Neuronal stem cell (in vitro differentiated cells): ENCODE data around the gene ADGRV1.

Experiments
- DNase-seq: peaks from one replicate; pipeline ENCODE4 v3.0.0-alpha.2; 2013; ENCODE audit warnings: low spot score
- H2AFZ ChIP-seq: one replicate; pipeline ENCODE4 v1.6.1; 2013; ENCODE audit warnings: mild to moderate bottlenecking, low read length, inconsistent platforms
- H2AK5ac ChIP-seq: 2 replicates; pipeline ENCODE4 v1.6.1; 2013; ENCODE audit warnings: low read depth, mild to moderate bottlenecking, inconsistent platforms, low read length, moderate library complexity, mixed read lengths
- H2BK120ac ChIP-seq: 2 replicates; pipeline ENCODE4 v1.6.1; 2013; ENCODE audit warnings: low read depth, mild to moderate bottlenecking, inconsistent platforms, low read length, moderate library complexity, mixed read lengths
- H2BK12ac ChIP-seq: one replicate; pipeline ENCODE4 v1.6.1; 2013; ENCODE audit warnings: low read length, inconsistent platforms
- H2BK15ac ChIP-seq: 2 replicates; pipeline ENCODE4 v1.6.1; 2013; ENCODE audit warnings: mild to moderate bottlenecking, low read length, inconsistent platforms, mixed read lengths
- H2BK5ac ChIP-seq: one replicate; pipeline ENCODE4 v1.6.1; 2013; ENCODE audit warnings: inconsistent platforms, mild to moderate bottlenecking, low read length, moderate library complexity
- H3K14ac ChIP-seq: one replicate; pipeline ENCODE4 v1.6.1; 2013; ENCODE audit warnings: low read length, inconsistent platforms
- H3K18ac ChIP-seq: 2 replicates; pipeline ENCODE4 v1.6.1; 2013; ENCODE audit warnings: low read length, inconsistent platforms
- H3K23ac ChIP-seq: 2 replicates; pipeline ENCODE4 v1.6.1; 2013; ENCODE audit warnings: low read depth, mild to moderate bottlenecking, mixed read lengths, low read length, inconsistent platforms; ENCODE audit not compliant: poor library complexity
- H3K27ac ChIP-seq: replicated peaks from 3 replicates; pipeline ENCODE4 v1.5.1; 2013; ENCODE audit warnings: low read length, inconsistent platforms
- H3K27me3 ChIP-seq, 3 experiments: 2 replicates each; pipeline ENCODE4 v1.6.1; 2013; ENCODE audit warnings: low read length in 3 of 3, mild to moderate bottlenecking in 2 of 3, inconsistent platforms in 1 of 3, low read depth in 1 of 3, mixed read lengths in 1 of 3, moderate library complexity in 1 of 3; ENCODE audit not compliant: control insufficient read depth in 3 of 3, insufficient read depth in 3 of 3
- H3K36me3 ChIP-seq, 2 donors: replicated peaks in 1 of 2; 2 replicates each; pipeline ENCODE4 v1.6.1; 2013; ENCODE audit warnings: low read length in 2 of 2; ENCODE audit not compliant: control insufficient read depth in 2 of 2, insufficient read depth in 2 of 2
- H3K4ac ChIP-seq: 2 replicates; pipeline ENCODE4 v1.6.1; 2013; ENCODE audit warnings: inconsistent platforms, mild to moderate bottlenecking, low read length, moderate library complexity
- H3K4me1 ChIP-seq, 2 donors: 1 replicate in 1 of 2; 2 replicates in 1 of 2; pipeline ENCODE4 v1.6.1; 2013; ENCODE audit warnings: low read length in 2 of 2, low read depth in 1 of 2; ENCODE audit not compliant: control insufficient read depth in 2 of 2, insufficient read depth in 1 of 2
- H3K4me2 ChIP-seq: one replicate; pipeline ENCODE4 v1.6.1; 2013; ENCODE audit warnings: mild to moderate bottlenecking, low read length, inconsistent platforms; ENCODE audit not compliant: insufficient read depth, poor library complexity, severe bottlenecking
- H3K4me3 ChIP-seq, 2 donors: 2 replicates each; pipeline ENCODE4 v1.5.1; 2013; ENCODE audit warnings: low read length in 2 of 2, mild to moderate bottlenecking in 2 of 2, inconsistent platforms in 1 of 2, moderate library complexity in 1 of 2
- H3K79me1 ChIP-seq: one replicate; pipeline ENCODE4 v1.6.1; 2013; ENCODE audit warnings: low read depth, mild to moderate bottlenecking, inconsistent platforms, low read length, moderate library complexity
- H3K9ac ChIP-seq: one replicate; pipeline ENCODE4 v1.6.1; 2013; ENCODE audit warnings: mild to moderate bottlenecking, low read depth, low read length, inconsistent platforms; ENCODE audit not compliant: poor library complexity
- H3K9me3 ChIP-seq, 2 donors: replicated peaks in 1 of 2; 2 replicates each; pipeline versions ENCODE3 to v1.6.1; 2013; ENCODE audit warnings: low read length in 2 of 2, mild to moderate bottlenecking in 2 of 2, inconsistent platforms in 1 of 2, low read depth in 1 of 2, mixed read lengths in 1 of 2, moderate library complexity in 1 of 2; ENCODE audit not compliant: control insufficient read depth in 2 of 2, insufficient read depth in 1 of 2
- H4K8ac ChIP-seq: one replicate; pipeline ENCODE4 v1.6.1; 2013; ENCODE audit warnings: low read depth, mild to moderate bottlenecking, inconsistent platforms, low read length, moderate library complexity
- H4K91ac ChIP-seq: one replicate; pipeline ENCODE4 v1.6.1; 2013; ENCODE audit warnings: low read length, low read depth, mild to moderate bottlenecking, inconsistent platforms; ENCODE audit not compliant: poor library complexity
- WGBS, 2 donors: extraction: QIAGEN DNeasy Blood & Tissue Kit; methylation state at CpG; one replicate each; pipeline ENCODE4 v1.1.7; 2013; ENCODE audit warnings: missing lambda C conversion rate in 2 of 2, mixed read lengths in 1 of 2; ENCODE audit not compliant: insufficient read length in 2 of 2, insufficient replicate concordance in 1 of 2; ENCODE audit errors: extremely low coverage in 2 of 2; 5-methylcytosine and 5-hydroxymethylcytosine counted together

ADGRV1 gene

GRCh38 chr5:91109634-91110033 lies 551.0 kb downstream of the ADGRV1 start:
- Histone ChIP-seq H2BK5ac (no peak overlapping the region), H3K36me3 (peaks cover 0 to 14% of the 10 kb centered on the region in 2 donors), H3K14ac (no peak overlapping the region), H3K27ac (no peak overlapping the region), H2AK5ac (no peak overlapping the region), H3K27me3 (no peaks in the 10 kb centered on the region), H3K9ac (no peak overlapping the region), H3K4ac (no peak overlapping the region), H3K9me3 (peaks cover 0 to 16% of the 10 kb centered on the region in 2 donors), H3K18ac (no peak overlapping the region), H3K4me1 (no peaks in the 10 kb centered on the region), H4K91ac (no peak overlapping the region), H2BK15ac (no peak overlapping the region), H3K79me1 (no peaks in the 10 kb centered on the region), H4K8ac (no peak overlapping the region), H2BK120ac (no peak overlapping the region), H2BK12ac (no peak overlapping the region), H3K4me2 (no peak overlapping the region), H3K4me3 (no peak overlapping the region), H3K23ac (no peak overlapping the region), H2AFZ (no peak overlapping the region)
- WGBS, 2 donors = no CpG with 5 or more reads among the region's 1 CpG
- DNase-seq = no peak

GRCh38 chr5:91110686-91111085 lies 552.1 kb downstream of the ADGRV1 start:
- Histone ChIP-seq H4K91ac (no peak overlapping the region), H3K27me3 (no peaks in the 10 kb centered on the region), H2BK15ac (no peak overlapping the region), H2AK5ac (no peak overlapping the region), H3K36me3 (peaks cover 0 to 10% of the 10 kb centered on the region in 2 donors), H3K9ac (no peak overlapping the region), H3K27ac (no peak overlapping the region), H3K23ac (no peak overlapping the region), H3K18ac (no peak overlapping the region), H3K79me1 (no peaks in the 10 kb centered on the region), H3K4me2 (no peak overlapping the region), H4K8ac (no peak overlapping the region), H2BK120ac (no peak overlapping the region), H2BK12ac (no peak overlapping the region), H2BK5ac (no peak overlapping the region), H3K4ac (no peak overlapping the region), H3K14ac (no peak overlapping the region), H3K4me1 (no peaks in the 10 kb centered on the region), H3K4me3 (no peak overlapping the region), H2AFZ (no peak overlapping the region), H3K9me3 (peaks cover 0 to 7% of the 10 kb centered on the region in 2 donors)
- no peak for DNase-seq
- no CpG with 5 or more reads among the region's 5 CpGs for WGBS, 2 donors

- Histone ChIP-seq H3K18ac (no peak overlapping the region), H2BK12ac (no peak overlapping the region), H3K4ac (no peak overlapping the region), H2BK5ac (no peak overlapping the region), H3K36me3 (peaks cover 0 to 10% of the 10 kb centered on the region in 2 donors), H3K4me3 (no peak overlapping the region), H3K79me1 (no peaks in the 10 kb centered on the region), H3K23ac (no peak overlapping the region), H3K4me2 (no peak overlapping the region), H2BK120ac (no peak overlapping the region), H2BK15ac (no peak overlapping the region), H3K27me3 (no peaks in the 10 kb centered on the region), H3K14ac (no peak overlapping the region), H4K8ac (no peak overlapping the region), H3K27ac (no peak overlapping the region), H2AK5ac (no peak overlapping the region), H3K9ac (no peak overlapping the region), H3K9me3 (no peaks in the 10 kb centered on the region), H2AFZ (no peak overlapping the region), H4K91ac (no peak overlapping the region), H3K4me1 (no peaks in the 10 kb centered on the region)
- WGBS, 2 donors = no CpG with 5 or more reads among the region's 2 CpGs
- DNase-seq = no peak
Observed at GRCh38 chr5:91111473-91112238, 553.1 kb downstream of the ADGRV1 start.

GRCh38 chr5:91114658-91115057 lies 556.1 kb downstream of the ADGRV1 start:
- H3K27ac ChIP-seq = no peak overlapping the region
- peaks cover 4 to 7% of the 10 kb centered on the region in 2 donors for H3K4me1 ChIP-seq
- H3K36me3 ChIP-seq = peaks cover 0 to 5% of the 10 kb centered on the region in 2 donors
- no peak overlapping the region for H3K23ac ChIP-seq
- no peak overlapping the region for H4K91ac ChIP-seq
- no peak overlapping the region for H3K4me3 ChIP-seq
- no peak overlapping the region for H2BK12ac ChIP-seq
- no peaks in the 10 kb centered on the region for H3K27me3 ChIP-seq
- no peak overlapping the region for H3K14ac ChIP-seq
- no peak overlapping the region for H2BK15ac ChIP-seq
- H3K79me1 ChIP-seq = no peaks in the 10 kb centered on the region
- no peak overlapping the region for H2BK5ac ChIP-seq
- no peak overlapping the region for H3K4ac ChIP-seq
- no peaks in the 10 kb centered on the region for H3K9me3 ChIP-seq
- H4K8ac ChIP-seq = no peak overlapping the region
- H3K4me2 ChIP-seq = no peak overlapping the region
- H2BK120ac ChIP-seq = no peak overlapping the region
- no peak overlapping the region for H3K9ac ChIP-seq
- H2AFZ ChIP-seq = no peak overlapping the region
- H3K18ac ChIP-seq = no peak overlapping the region
- no peak for DNase-seq
- WGBS, 2 donors = no CpG with 5 or more reads among the region's 2 CpGs
- no peak overlapping the region for H2AK5ac ChIP-seq
